ENCODE data around the gene SCN3A. TPM values are rescaled to one million over a fixed set of nuclear protein-coding genes. Genes with fewer than 3 reads are reported as not detected.
A peak's percentile ranks its signal among the peaks of the same experiment; 100 is the strongest.

The SCN3A gene
- 0.11 and 0.17 TPM in 2 replicates for polyA plus RNA-seq (2011; rRNA removed)
- 0.35 and 0.69 TPM in 2 replicates for polyA minus RNA-seq (2011; rRNA and poly(A)+ RNA removed)

DNA sequence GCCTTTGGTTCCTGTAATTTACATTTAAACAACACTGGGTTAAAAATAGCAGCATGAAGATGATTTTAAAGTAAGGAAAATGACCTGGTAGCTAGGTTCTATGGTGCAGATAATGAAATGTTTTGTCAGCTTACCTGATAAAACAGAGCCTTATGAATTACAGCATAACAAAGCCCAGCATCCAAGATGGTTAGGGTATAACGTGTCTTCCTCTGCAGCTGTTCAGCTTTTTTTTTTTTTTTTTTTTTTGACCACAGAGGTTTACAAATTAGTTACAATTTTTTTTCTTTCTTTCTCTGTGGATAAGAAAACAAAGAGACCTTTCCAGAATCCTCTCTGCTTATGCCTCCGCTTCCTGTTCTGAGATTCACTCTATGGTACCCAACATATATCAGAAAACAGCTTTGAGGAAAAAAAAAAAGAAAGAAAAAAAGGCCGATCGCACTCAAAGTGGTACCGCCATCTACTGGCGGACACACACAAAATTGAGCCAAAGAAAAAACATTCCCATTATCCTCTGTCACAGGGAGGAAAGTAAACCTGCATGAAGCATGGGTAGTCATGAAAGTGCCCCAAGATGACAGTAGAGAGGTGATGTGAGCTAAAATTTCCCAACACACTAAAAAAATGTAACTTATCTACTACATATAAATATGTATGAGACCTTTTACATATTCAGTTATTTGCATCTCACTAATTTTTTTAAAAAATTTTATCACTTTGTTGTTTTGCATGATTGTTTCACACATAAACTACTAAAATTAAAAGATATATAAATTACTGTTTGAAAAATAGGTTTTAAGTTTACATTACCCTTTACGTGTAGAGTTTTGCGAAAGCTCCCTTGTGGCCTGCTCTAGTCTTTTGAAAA is at the start of gene SCN3A:
TSS of gene SCN3A (minus strand) at position 362 of the 871 bp plus-strand sequence. CDS start 27,656 bp downstream, outside the sequence.
- TF ChIP-seq, protein P1, sequence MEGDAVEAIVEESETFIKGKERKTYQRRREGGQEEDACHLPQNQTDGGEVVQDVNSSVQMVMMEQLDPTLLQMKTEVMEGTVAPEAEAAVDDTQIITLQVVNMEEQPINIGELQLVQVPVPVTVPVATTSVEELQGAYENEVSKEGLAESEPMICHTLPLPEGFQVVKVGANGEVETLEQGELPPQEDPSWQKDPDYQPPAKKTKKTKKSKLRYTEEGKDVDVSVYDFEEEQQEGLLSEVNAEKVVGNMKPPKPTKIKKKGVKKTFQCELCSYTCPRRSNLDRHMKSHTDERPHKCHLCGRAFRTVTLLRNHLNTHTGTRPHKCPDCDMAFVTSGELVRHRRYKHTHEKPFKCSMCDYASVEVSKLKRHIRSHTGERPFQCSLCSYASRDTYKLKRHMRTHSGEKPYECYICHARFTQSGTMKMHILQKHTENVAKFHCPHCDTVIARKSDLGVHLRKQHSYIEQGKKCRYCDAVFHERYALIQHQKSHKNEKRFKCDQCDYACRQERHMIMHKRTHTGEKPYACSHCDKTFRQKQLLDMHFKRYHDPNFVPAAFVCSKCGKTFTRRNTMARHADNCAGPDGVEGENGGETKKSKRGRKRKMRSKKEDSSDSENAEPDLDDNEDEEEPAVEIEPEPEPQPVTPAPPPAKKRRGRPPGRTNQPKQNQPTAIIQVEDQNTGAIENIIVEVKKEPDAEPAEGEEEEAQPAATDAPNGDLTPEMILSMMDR (IDR thresholded peaks at IDR 0.05; ENCODE audit: low read depth, low read length), result peak; percentile 80
- no peaks in the 10 kb centered on the region for H3K9me3 ChIP-seq (ENCODE audit: control insufficient read depth, insufficient read depth, low read length)
- CTCF ChIA-PET, result interaction anchor here (0.5 to 11.1 kb wide), 109 partner anchors 8 to 1853 kb away, joined by 3 to 417 read pairs (median 4); partner anchors contain the start of genes COBLL1 and SCN2A
- no peaks in the 10 kb centered on the region for H3K27me3 ChIP-seq (ENCODE audit: control insufficient read depth, insufficient read depth, low read length)
- H3K4me3 ChIP-seq (ENCODE audit: low read depth, low read length), result no peak within 1 kb of the TSS
- no peak within 1 kb of the TSS for H3K27ac ChIP-seq (ENCODE audit: low read depth, low read length)
- POLR2A ChIA-PET, result interaction anchor here (0.7 kb wide), 2 partner anchors 189 to 500 kb away, joined by 7 to 10 read pairs; no protein-coding TSS in a partner anchor
- DNase-seq (ENCODE audit: low read depth, low spot score), result peak; percentile 7

- Histone ChIP-seq H3K27me3 (ENCODE audit: control insufficient read depth, insufficient read depth, low read length) (no peaks in the 10 kb centered on the region), H3K27ac (ENCODE audit: low read depth, low read length) (no peak overlapping the region), H3K4me3 (ENCODE audit: low read depth, low read length) (no peak overlapping the region), H3K9me3 (ENCODE audit: control insufficient read depth, insufficient read depth, low read length) (no peaks in the 10 kb centered on the region)
- no peak for DNase-seq (ENCODE audit: low read depth, low spot score)
- ChIA-PET CTCF (no interaction called here), POLR2A (no interaction called here)
- TF ChIP-seq, protein P1 (IDR thresholded peaks at IDR 0.05; ENCODE audit: low read depth, low read length), result no peak
Measured at GRCh38 chr2:165253178-165253577, 49.3 kb upstream of the SCN3A start.

DNA sequence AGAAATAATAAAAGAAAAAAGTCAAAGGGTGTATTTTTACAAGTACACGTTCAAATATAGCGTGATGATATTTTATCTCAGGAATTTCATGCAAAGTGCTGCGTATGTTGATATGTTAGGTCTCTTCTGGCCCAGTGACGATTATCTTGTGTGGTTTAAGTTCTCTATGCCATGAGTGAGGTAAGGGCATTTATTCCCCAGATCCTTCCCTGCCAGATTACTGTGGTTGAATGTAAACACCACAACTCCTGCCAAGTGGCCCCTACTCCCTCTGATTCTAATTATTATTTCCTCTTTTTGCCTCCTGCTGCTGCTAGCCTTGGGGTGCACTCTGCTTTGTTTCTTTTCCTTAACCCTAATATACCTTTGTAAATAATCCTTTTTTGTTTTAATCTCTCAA is 47.5 kb upstream of the SCN3A start:
- TF ChIP-seq, protein P1 (IDR thresholded peaks at IDR 0.05; ENCODE audit: low read depth, low read length), result no peak
- H3K27me3 ChIP-seq (ENCODE audit: control insufficient read depth, insufficient read depth, low read length), result no peaks in the 10 kb centered on the region
- no peak overlapping the region for H3K4me3 ChIP-seq (ENCODE audit: low read depth, low read length)
- no peaks in the 10 kb centered on the region for H3K9me3 ChIP-seq (ENCODE audit: control insufficient read depth, insufficient read depth, low read length)
- POLR2A ChIA-PET, result no interaction called here
- no peak for DNase-seq (ENCODE audit: low read depth, low spot score)
- H3K27ac ChIP-seq (ENCODE audit: low read depth, low read length), result no peak overlapping the region
- CTCF ChIA-PET, result interaction anchor here (0.8 to 1.2 kb wide), 2 partner anchors 12 to 623 kb away, joined by 3 to 4 read pairs; partner anchors contain the start of gene SCN2A

- ChIA-PET CTCF (interaction anchor here (0.5 kb wide), 1 partner anchor 44 kb away, joined by 12 read pairs; the partner anchor contains the start of gene SCN3A), POLR2A (no interaction called here)
- TF ChIP-seq, protein P1 (IDR thresholded peaks at IDR 0.05; ENCODE audit: low read depth, low read length), result no peak
- DNase-seq (ENCODE audit: low read depth, low spot score), result no peak
- H3K4me3 ChIP-seq (ENCODE audit: low read depth, low read length), result no peak overlapping the region
- no peak overlapping the region for H3K27ac ChIP-seq (ENCODE audit: low read depth, low read length)
- no peaks in the 10 kb centered on the region for H3K27me3 ChIP-seq (ENCODE audit: control insufficient read depth, insufficient read depth, low read length)
- no peaks in the 10 kb centered on the region for H3K9me3 ChIP-seq (ENCODE audit: control insufficient read depth, insufficient read depth, low read length)
Measured at GRCh38 chr2:165248238-165248637, 44.4 kb upstream of the SCN3A start.
